ENCODE results near the gene CADPS2. TPM values are rescaled to one million over a fixed set of nuclear protein-coding genes. Genes with fewer than 3 reads are reported as not detected.

The CADPS2 gene
- total RNA-seq, 1 experiment from 2014 or later: 7.4 TPM

- H3K36me3 Mint-ChIP-seq (ENCODE audit: insufficient read depth, unreplicated experiment): no peaks in the 10 kb centered on the region
- H3K9me3 Mint-ChIP-seq (ENCODE audit: unreplicated experiment): no peaks in the 10 kb centered on the region
- H3K27ac Mint-ChIP-seq (ENCODE audit: low read depth, unreplicated experiment): no peak overlapping the region
- ChIA-PET POLR2A (no interaction called here), CTCF (interaction anchor here (1.1 to 1.4 kb wide), 2 partner anchors 13 to 18 kb away, joined by 3 to 5 read pairs; no protein-coding TSS in a partner anchor)
- TF ChIP-seq CTCF (IDR thresholded peaks at IDR 0.05; ENCODE audit: unreplicated experiment): no peak
- intact Hi-C loops (cut with micrococcal nuclease): no loop called here
- DNase-seq (ENCODE audit: unreplicated experiment): peak; percentile 2
- BruUV-seq (replicated peaks): no TSS peak
- peaks cover 12% of the 10 kb centered on the region for H3K27me3 Mint-ChIP-seq (ENCODE audit: insufficient read depth, unreplicated experiment)
- no peak overlapping the region for H3K4me3 Mint-ChIP-seq (ENCODE audit: unreplicated experiment)
- H3K4me1 Mint-ChIP-seq (ENCODE audit: insufficient read depth, unreplicated experiment): no peaks in the 10 kb centered on the region
These were observed 96.1 kb downstream of the CADPS2 start for GRCh38 chr7:122790132-122790531.

- no peak for TF ChIP-seq CTCF (IDR thresholded peaks at IDR 0.05; ENCODE audit: unreplicated experiment)
- Mint-ChIP-seq H3K4me3 (ENCODE audit: unreplicated experiment) (no peak overlapping the region), H3K36me3 (ENCODE audit: insufficient read depth, unreplicated experiment) (no peaks in the 10 kb centered on the region), H3K4me1 (ENCODE audit: insufficient read depth, unreplicated experiment) (no peaks in the 10 kb centered on the region), H3K27ac (ENCODE audit: low read depth, unreplicated experiment) (no peak overlapping the region), H3K27me3 (ENCODE audit: insufficient read depth, unreplicated experiment) (peaks cover 2% of the 10 kb centered on the region), H3K9me3 (ENCODE audit: unreplicated experiment) (no peaks in the 10 kb centered on the region)
- BruUV-seq (replicated peaks): no TSS peak
- intact Hi-C loops (cut with micrococcal nuclease): no loop called here
- DNase-seq (ENCODE audit: unreplicated experiment): no peak
- ChIA-PET CTCF (no interaction called here), POLR2A (no interaction called here)
These were observed 97.1 kb downstream of the CADPS2 start for GRCh38 chr7:122789156-122789555.

- no TSS peak for BruUV-seq (replicated peaks)
- H3K9me3 Mint-ChIP-seq (ENCODE audit: unreplicated experiment): no peaks in the 10 kb centered on the region
- H3K4me3 Mint-ChIP-seq (ENCODE audit: unreplicated experiment): no peak overlapping the region
- H3K4me1 Mint-ChIP-seq (ENCODE audit: insufficient read depth, unreplicated experiment): no peaks in the 10 kb centered on the region
- no peaks in the 10 kb centered on the region for H3K27me3 Mint-ChIP-seq (ENCODE audit: insufficient read depth, unreplicated experiment)
- ChIA-PET POLR2A (no interaction called here), CTCF (interaction anchor here (1.2 kb wide), 1 partner anchor 23 kb away, joined by 3 read pairs; no protein-coding TSS in a partner anchor)
- H3K36me3 Mint-ChIP-seq (ENCODE audit: insufficient read depth, unreplicated experiment): no peaks in the 10 kb centered on the region
- no peak for DNase-seq (ENCODE audit: unreplicated experiment)
- no peak overlapping the region for H3K27ac Mint-ChIP-seq (ENCODE audit: low read depth, unreplicated experiment)
- TF ChIP-seq CTCF (IDR thresholded peaks at IDR 0.05; ENCODE audit: unreplicated experiment): no peak
- intact Hi-C loops (cut with micrococcal nuclease): no loop called here
These were observed 115.4 kb downstream of the CADPS2 start for GRCh38 chr7:122770686-122771335.

- no peak for TF ChIP-seq CTCF (IDR thresholded peaks at IDR 0.05; ENCODE audit: unreplicated experiment)
- H3K4me3 Mint-ChIP-seq (ENCODE audit: unreplicated experiment): no peak overlapping the region
- H3K4me1 Mint-ChIP-seq (ENCODE audit: insufficient read depth, unreplicated experiment): peaks cover 11% of the 10 kb centered on the region
- no TSS peak for BruUV-seq (replicated peaks)
- POLR2A ChIA-PET: no interaction called here
- no peaks in the 10 kb centered on the region for H3K9me3 Mint-ChIP-seq (ENCODE audit: unreplicated experiment)
- no peaks in the 10 kb centered on the region for H3K36me3 Mint-ChIP-seq (ENCODE audit: insufficient read depth, unreplicated experiment)
- intact Hi-C loops (cut with micrococcal nuclease): no loop called here
- no peak overlapping the region for H3K27ac Mint-ChIP-seq (ENCODE audit: low read depth, unreplicated experiment)
- no peak for DNase-seq (ENCODE audit: unreplicated experiment)
- CTCF ChIA-PET: interaction anchor here (0.5 to 1.1 kb wide), 2 partner anchors 35 to 112 kb away, joined by 3 to 4 read pairs; no protein-coding TSS in a partner anchor
- no peaks in the 10 kb centered on the region for H3K27me3 Mint-ChIP-seq (ENCODE audit: insufficient read depth, unreplicated experiment)
These were observed 117.4 kb downstream of the CADPS2 start for GRCh38 chr7:122768827-122769226.

All from MCF 10A (cell line).